ENCODE results near the gene SRI. TPM values are rescaled to one million over a fixed set of nuclear protein-coding genes. Genes with fewer than 3 reads are reported as not detected.

Gene SRI
- total RNA-seq, 1 donor, result 77.1 TPM

Other genes with a start within 250 kb of the SRI start
- gene STEAP4, start 86.9 kb upstream of the SRI start, total RNA-seq, result 5.0 and 5.4 TPM in 2 replicates